Measurements from ENCODE around the gene TBL1XR1.
"Not testable (repeated sequence)": the region's sequence is repeated elsewhere in the genome, so short reads cannot be mapped to it uniquely, and the experiment has no call there.

TBL1XR1 gene

GRCh38 chr3:177181418-177181817 lies 15.9 kb downstream of the TBL1XR1 start:
- no peak for DNase-seq (ENCODE audit: low spot score)

DNA sequence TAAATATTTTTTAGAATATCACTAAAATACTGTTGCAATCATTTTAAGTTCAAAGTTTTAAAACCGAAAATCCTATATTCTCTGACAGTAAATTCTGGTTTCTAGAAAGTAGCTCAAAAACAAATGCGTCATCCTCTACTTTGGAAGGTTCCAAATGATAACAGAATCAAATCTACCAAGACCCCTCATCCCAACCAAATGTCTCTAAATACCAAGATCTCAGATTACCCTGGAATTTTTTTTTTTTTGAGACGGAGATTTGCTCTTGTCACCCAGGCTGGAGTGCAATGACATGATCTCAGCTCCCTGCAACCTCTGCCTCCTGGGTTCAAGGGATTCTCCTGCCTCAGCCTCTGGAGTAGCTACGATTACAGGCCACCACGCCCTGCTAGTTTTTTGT lies 16.8 kb downstream of the TBL1XR1 start:
- DNase-seq (ENCODE audit: low spot score) = no peak

- DNase-seq (ENCODE audit: low spot score) = no peak
Observed at GRCh38 chr3:177179281-177180067, 17.8 kb downstream of the TBL1XR1 start.

GRCh38 chr3:177177749-177178221 lies 19.5 kb downstream of the TBL1XR1 start:
- no peak for DNase-seq (ENCODE audit: low spot score)

GRCh38 chr3:177174607-177175170 lies 22.6 kb downstream of the TBL1XR1 start:
- DNase-seq (ENCODE audit: low spot score) = no peak

- no peak for DNase-seq (ENCODE audit: low spot score)
Observed at GRCh38 chr3:177169936-177170722, 27.2 kb downstream of the TBL1XR1 start.

- no peak for DNase-seq (ENCODE audit: low spot score)
Observed at GRCh38 chr3:177168431-177168830, 28.9 kb downstream of the TBL1XR1 start.

DNA sequence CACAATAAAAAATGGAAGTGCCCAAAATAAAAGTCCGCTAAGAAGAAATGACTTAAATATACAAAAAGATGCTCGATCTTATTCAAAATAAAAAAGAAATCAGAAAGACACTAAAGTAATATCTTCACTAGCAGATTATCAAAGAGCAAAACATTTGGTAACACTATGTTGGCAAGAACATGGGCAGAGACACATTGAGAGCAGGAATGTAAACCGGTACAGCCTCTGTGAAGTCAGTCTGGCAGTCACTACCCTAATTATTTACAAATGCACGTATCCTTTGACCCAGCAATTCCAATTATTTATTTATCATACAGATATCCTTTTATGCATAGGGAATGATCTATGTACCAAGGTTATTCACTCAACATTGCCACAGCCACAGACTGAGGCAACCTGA lies 34.5 kb downstream of the TBL1XR1 start:
- no peak for DNase-seq (ENCODE audit: low spot score)

GRCh38 chr3:177161603-177162002 lies 35.7 kb downstream of the TBL1XR1 start:
- not testable (repeated sequence) for DNase-seq (ENCODE audit: low spot score)

DNA sequence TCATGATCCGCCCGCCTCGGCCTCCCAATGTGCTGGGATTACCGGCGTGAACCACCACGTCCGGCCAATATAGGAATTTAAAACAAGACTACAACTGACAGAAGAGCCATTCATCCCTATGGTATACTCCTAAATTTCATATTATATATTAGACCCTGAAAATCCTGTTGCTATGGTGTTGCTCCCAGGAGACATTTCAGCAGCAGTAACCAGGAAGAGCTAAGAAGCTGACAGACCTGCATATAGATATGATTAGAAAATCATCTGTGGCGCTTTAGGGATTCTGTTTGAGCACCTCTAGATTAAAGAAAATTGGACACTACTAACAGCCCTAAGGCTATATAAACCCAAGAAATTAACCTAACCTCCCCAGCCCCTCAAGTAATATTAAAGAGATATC lies 38.8 kb downstream of the TBL1XR1 start:
- no peak for DNase-seq (ENCODE audit: low spot score)

GRCh38 chr3:177157492-177157891 lies 39.8 kb downstream of the TBL1XR1 start:
- DNase-seq (ENCODE audit: low spot score) = no peak

GRCh38 chr3:177154733-177155132 lies 42.5 kb downstream of the TBL1XR1 start:
- DNase-seq (ENCODE audit: low spot score) = no peak

GRCh38 chr3:177150970-177151627 lies 46.2 kb downstream of the TBL1XR1 start:
- DNase-seq (ENCODE audit: low spot score) = no peak

DNA sequence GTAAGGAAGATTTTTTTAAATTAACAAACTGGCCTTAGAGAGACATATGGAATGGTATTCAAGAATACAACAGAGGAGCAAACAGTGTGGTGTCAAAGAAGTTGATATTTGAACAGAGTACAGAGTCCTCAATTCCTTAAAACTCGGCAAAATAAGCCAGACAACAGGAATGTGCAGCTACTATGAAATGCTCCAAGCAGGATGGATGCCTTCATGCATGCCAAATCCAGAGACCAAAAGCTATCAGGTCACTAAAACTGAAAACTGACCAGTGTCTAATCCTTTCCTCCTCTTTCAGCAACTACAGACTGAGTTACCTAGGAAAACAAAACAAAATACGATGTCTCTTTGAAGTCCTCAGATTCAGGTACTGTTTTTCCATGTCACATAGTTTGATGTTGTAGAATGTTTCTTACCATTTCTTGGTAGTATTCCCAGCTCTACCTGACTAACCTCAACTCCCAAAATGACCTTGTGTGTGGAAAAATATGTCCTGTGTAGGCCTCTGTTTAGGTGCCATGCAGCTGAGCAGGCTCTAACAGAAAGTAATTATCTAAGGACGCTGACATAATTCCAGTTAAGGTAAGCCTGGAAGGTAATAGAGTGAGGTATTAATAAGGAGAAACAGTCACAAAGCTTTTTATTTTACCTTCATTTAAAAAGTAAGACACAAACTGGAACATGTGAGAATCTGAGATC lies 46.9 kb downstream of the TBL1XR1 start:
- DNase-seq (ENCODE audit: low spot score) = no peak

DNA sequence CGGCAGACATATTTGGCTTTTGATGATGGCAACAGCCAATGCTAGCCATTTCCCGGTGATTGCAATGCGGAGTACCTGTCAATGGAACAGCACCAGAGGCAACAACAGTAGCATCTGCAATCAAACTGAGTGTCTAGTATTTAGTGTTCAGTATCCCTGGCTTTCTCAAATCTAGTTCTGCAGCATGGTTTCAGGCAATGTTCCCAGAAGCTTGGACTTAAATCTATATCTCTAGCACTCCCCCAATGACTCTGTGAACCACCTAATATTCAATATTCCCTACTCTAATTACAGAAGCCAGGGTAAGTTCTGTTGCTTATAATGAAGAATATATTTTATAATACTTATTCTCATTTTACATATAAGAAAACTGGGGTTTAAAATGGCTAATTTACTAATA lies 48.2 kb downstream of the TBL1XR1 start:
- no peak for DNase-seq (ENCODE audit: low spot score)

DNA sequence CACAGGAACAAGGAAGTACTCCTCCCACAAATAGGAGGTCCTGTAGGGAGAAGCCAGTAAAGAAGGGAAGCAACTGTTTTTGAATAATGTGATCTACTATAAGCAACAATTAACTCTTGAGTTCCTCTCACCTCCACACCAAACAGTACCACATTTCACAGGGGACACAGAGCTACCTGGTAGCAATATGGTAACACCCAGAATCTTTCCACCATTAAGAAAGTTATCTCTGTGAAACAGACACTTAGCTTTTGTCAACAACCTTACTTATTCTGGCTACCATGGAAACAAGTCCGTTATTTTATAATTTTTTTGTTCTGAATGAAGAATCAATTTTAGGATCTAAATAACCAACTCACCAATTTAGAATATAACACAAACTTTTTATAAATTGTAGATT lies 49.5 kb downstream of the TBL1XR1 start:
- DNase-seq (ENCODE audit: low spot score) = no peak

GRCh38 chr3:177146646-177147045 lies 50.6 kb downstream of the TBL1XR1 start:
- no peak for DNase-seq (ENCODE audit: low spot score)

GRCh38 chr3:177145954-177146353 lies 51.3 kb downstream of the TBL1XR1 start:
- DNase-seq (ENCODE audit: low spot score) = no peak

GRCh38 chr3:177145381-177145780 lies 51.9 kb downstream of the TBL1XR1 start:
- no peak for DNase-seq (ENCODE audit: low spot score)

- DNase-seq (ENCODE audit: low spot score) = no peak
Observed at GRCh38 chr3:177144922-177145321, 52.4 kb downstream of the TBL1XR1 start.

DNA sequence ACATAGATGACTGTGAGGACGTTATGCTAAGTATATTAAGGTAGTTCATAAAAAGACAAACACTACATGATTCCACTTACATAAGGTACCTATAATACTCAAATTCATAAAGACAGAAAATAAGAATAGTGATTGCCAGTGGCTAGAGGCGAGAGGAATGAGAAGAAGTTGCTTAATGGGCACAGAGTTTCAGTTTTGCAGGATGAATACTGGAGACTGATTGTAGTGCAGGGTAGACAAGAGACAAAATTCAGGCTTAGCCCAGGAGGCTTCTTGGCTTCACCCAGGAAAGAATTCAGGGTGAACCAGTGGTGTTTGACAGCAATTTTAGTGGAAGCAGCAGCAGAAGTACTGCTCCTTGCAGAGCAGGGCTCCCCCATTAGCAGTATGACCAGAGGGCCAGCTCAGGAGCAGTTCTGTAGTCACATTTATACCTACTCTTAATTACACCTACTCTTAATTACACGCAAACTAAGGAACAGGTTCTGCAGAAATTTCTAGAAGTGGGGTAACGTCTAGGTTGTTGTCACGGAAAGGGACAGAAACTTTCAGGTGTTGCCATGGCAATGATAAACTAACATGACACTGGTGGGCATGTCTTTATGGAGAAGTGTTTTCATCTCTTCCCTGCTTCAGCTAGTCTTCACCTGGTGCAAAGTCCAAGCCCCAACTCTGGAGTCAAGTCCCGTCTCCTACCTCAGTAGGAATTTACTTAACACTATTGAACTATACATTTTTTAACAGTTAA lies 55.2 kb downstream of the TBL1XR1 start:
- no peak for DNase-seq (ENCODE audit: low spot score)

All from iPS-NIHi11 (cell line).